Coronary artery (tissue), 2 donors: ENCODE data around the gene TSGA10.

ENCODE experiments used
- DNase-seq: peaks from one replicate; pipeline ENCODE4 v3.0.0-alpha.2; 2017; ENCODE audit warnings: low spot score
- H3K27ac ChIP-seq, 2 donors: fragments of 200-600 bp; sonication (generic); one replicate each; pipeline ENCODE4 v1.5.1; 2016 to 2019
- H3K4me3 ChIP-seq: fragments of 200-600 bp; sonication (generic); 2 replicates; pipeline ENCODE4 v1.5.1; 2016; ENCODE audit warnings: mild to moderate bottlenecking, moderate library complexity
- CTCF ChIP-seq: fragments of 200-600 bp; sonication (generic); IDR thresholded peaks from one replicate; pipeline ENCODE4 v1.5.1; 2019; ENCODE audit warnings: antibody characterized with exemption

TSGA10 gene

GRCh38 chr2:99171377-99172140, 16.8 kb upstream of the TSGA10 start:
- no peak for TF ChIP-seq CTCF
- Histone ChIP-seq H3K4me3 (no peak overlapping the region), H3K27ac (no peak overlapping the region)
- no peak for DNase-seq

GRCh38 chr2:99169534-99169933, 14.8 kb upstream of the TSGA10 start:
- no peak for TF ChIP-seq CTCF
- DNase-seq = no peak
- no peak overlapping the region for H3K4me3 ChIP-seq
- H3K27ac ChIP-seq = no peak overlapping the region

GRCh38 chr2:99166218-99166617, 11.5 kb upstream of the TSGA10 start:
- no peak overlapping the region for H3K4me3 ChIP-seq
- no peak for TF ChIP-seq CTCF
- no peak overlapping the region for H3K27ac ChIP-seq
- DNase-seq = no peak

GRCh38 chr2:99159594-99159993, 4.9 kb upstream of the TSGA10 start:
- Histone ChIP-seq H3K4me3 (no peak overlapping the region), H3K27ac (no peak overlapping the region)
- no peak for TF ChIP-seq CTCF
- no peak for DNase-seq

GRCh38 chr2:99158599-99158998, 3.9 kb upstream of the TSGA10 start:
- Histone ChIP-seq H3K4me3 (no peak overlapping the region), H3K27ac (no peak overlapping the region)
- no peak for DNase-seq
- TF ChIP-seq CTCF = no peak

GRCh38 chr2:99156891-99157290, 2.1 kb upstream of the TSGA10 start:
- DNase-seq = no peak
- Histone ChIP-seq H3K27ac (no peak overlapping the region), H3K4me3 (no peak overlapping the region)
- no peak for TF ChIP-seq CTCF

GRCh38 chr2:99153921-99154604, 679 bp downstream of the TSGA10 start:
- TF ChIP-seq CTCF = no peak
- Histone ChIP-seq H3K27ac (peak overlapping the region; percentile 78 to 89), H3K4me3 (peak overlapping the region; percentile 83)
- DNase-seq = no peak
